ENCODE measurements around the gene FRMD1. TPM values are rescaled to one million over a fixed set of nuclear protein-coding genes. Genes with fewer than 3 reads are reported as not detected.
A peak's percentile ranks its signal among the peaks of the same experiment; 100 is the strongest.

FRMD1 gene
- total RNA-seq, 1 experiment from 2014 or later, result not detected

DNA sequence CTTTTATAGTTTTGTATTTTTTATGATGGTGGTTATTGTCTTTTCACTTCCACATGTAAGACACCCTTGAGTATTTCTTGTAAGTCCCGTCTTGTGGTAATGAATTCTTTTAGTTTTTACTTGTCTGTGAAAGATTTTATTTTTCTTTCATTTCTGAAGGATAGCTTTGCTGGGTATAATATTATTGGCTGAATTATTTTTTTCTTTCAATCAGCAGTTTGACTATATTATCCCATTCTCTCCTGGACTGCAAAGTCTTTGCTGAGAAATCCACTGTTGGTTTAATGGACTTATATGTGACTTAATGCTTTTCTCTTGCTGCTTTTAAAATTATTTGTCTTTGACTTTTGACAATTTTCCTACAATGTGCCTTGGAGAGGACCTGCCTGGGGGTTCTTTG lies 67.7 kb downstream of the FRMD1 start:
- ATAC-seq (no peak), DNase-seq (no peak)
- POLR2A ChIA-PET (ENCODE audit: unreplicated experiment), result no interaction called here
- CTCF ChIA-PET, result interaction anchor here (0.7 kb wide), 1 partner anchor 721 kb away, joined by 3 read pairs; no protein-coding TSS in a partner anchor
- TF ChIP-seq EZH2 (IDR thresholded peaks at IDR 0.05; ENCODE audit: low read length, unreplicated experiment) (no peak), EZH2phosphoT487 (IDR thresholded peaks at IDR 0.05; ENCODE audit: borderline replicate concordance, low read length) (no peak)
- TF ChIP-seq, protein P1, sequence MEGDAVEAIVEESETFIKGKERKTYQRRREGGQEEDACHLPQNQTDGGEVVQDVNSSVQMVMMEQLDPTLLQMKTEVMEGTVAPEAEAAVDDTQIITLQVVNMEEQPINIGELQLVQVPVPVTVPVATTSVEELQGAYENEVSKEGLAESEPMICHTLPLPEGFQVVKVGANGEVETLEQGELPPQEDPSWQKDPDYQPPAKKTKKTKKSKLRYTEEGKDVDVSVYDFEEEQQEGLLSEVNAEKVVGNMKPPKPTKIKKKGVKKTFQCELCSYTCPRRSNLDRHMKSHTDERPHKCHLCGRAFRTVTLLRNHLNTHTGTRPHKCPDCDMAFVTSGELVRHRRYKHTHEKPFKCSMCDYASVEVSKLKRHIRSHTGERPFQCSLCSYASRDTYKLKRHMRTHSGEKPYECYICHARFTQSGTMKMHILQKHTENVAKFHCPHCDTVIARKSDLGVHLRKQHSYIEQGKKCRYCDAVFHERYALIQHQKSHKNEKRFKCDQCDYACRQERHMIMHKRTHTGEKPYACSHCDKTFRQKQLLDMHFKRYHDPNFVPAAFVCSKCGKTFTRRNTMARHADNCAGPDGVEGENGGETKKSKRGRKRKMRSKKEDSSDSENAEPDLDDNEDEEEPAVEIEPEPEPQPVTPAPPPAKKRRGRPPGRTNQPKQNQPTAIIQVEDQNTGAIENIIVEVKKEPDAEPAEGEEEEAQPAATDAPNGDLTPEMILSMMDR (conservative IDR thresholded peaks at IDR 0.05; ENCODE audit: low read depth, low read length), result no peak
- Histone ChIP-seq H3K4me2 (ENCODE audit: low read length) (no peak overlapping the region), H3K79me2 (ENCODE audit: low read length) (no peaks in the 10 kb centered on the region), H3K4me1 (ENCODE audit: insufficient read depth, low read length) (peaks cover 13% of the 10 kb centered on the region), H3K36me3 (ENCODE audit: low read depth, low read length) (no peaks in the 10 kb centered on the region), H3K27ac (ENCODE audit: low read length) (no peak overlapping the region), H4K20me1 (ENCODE audit: low read length) (no peaks in the 10 kb centered on the region), H3K9ac (ENCODE audit: low read length) (no peak overlapping the region), H2AFZ (ENCODE audit: low read length) (no peak overlapping the region), H3F3A (ENCODE audit: low read length, unreplicated experiment) (no peaks in the 10 kb centered on the region), H3K9me2 (replicated peaks; ENCODE audit: low read length) (no peaks in the 10 kb centered on the region), H3K9me3 (ENCODE audit: low read length) (no peaks in the 10 kb centered on the region), H3K4me3 (ENCODE audit: low read length) (no peak overlapping the region), H3K27me3 (ENCODE audit: low read length) (no peaks in the 10 kb centered on the region)
- BruUV-seq (replicated peaks), result no TSS peak
- intact Hi-C loops (cut with micrococcal nuclease), result no loop called here

DNA sequence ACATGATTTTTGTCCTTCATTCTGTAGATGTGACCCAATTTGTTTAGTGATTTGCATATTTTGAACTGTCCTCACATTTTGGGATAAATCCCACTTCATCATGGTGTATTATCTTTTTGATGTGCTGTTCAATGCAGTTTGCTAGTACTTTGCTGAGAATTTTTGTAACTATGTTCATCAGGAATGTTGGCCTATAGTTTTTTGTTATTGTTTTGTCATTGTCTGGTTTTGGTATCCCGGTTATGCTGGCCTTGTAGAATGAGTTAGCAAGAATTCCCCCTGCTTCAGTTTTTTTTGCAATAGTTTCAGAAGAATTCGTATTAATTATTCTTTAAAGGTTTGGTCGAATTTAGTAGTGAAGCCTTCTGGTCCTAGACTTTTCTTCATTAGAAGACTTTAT lies 69.7 kb downstream of the FRMD1 start:
- ChIA-PET CTCF (no interaction called here), POLR2A (ENCODE audit: unreplicated experiment) (no interaction called here)
- H2AFZ ChIP-seq (ENCODE audit: low read length), result no peak overlapping the region
- intact Hi-C loops (cut with micrococcal nuclease), result no loop called here
- H3K9ac ChIP-seq (ENCODE audit: low read length), result no peak overlapping the region
- no peaks in the 10 kb centered on the region for H3K36me3 ChIP-seq (ENCODE audit: low read depth, low read length)
- H3K9me3 ChIP-seq (ENCODE audit: low read length), result no peaks in the 10 kb centered on the region
- H3K4me3 ChIP-seq (ENCODE audit: low read length), result no peak overlapping the region
- no peaks in the 10 kb centered on the region for H3F3A ChIP-seq (ENCODE audit: low read length, unreplicated experiment)
- H3K9me2 ChIP-seq (replicated peaks; ENCODE audit: low read length), result no peaks in the 10 kb centered on the region
- H3K4me2 ChIP-seq (ENCODE audit: low read length), result no peak overlapping the region
- DNase-seq (no peak), ATAC-seq (no peak)
- no TSS peak for BruUV-seq (replicated peaks)
- H3K27ac ChIP-seq (ENCODE audit: low read length), result no peak overlapping the region
- no peaks in the 10 kb centered on the region for H3K79me2 ChIP-seq (ENCODE audit: low read length)
- no peaks in the 10 kb centered on the region for H3K27me3 ChIP-seq (ENCODE audit: low read length)
- TF ChIP-seq, protein P1 (conservative IDR thresholded peaks at IDR 0.05; ENCODE audit: low read depth, low read length), result no peak
- TF ChIP-seq EZH2phosphoT487 (IDR thresholded peaks at IDR 0.05; ENCODE audit: borderline replicate concordance, low read length), result no peak
- no peak for TF ChIP-seq EZH2 (IDR thresholded peaks at IDR 0.05; ENCODE audit: low read length, unreplicated experiment)
- H3K4me1 ChIP-seq (ENCODE audit: insufficient read depth, low read length), result peaks cover 13% of the 10 kb centered on the region
- H4K20me1 ChIP-seq (ENCODE audit: low read length), result no peaks in the 10 kb centered on the region

DNA sequence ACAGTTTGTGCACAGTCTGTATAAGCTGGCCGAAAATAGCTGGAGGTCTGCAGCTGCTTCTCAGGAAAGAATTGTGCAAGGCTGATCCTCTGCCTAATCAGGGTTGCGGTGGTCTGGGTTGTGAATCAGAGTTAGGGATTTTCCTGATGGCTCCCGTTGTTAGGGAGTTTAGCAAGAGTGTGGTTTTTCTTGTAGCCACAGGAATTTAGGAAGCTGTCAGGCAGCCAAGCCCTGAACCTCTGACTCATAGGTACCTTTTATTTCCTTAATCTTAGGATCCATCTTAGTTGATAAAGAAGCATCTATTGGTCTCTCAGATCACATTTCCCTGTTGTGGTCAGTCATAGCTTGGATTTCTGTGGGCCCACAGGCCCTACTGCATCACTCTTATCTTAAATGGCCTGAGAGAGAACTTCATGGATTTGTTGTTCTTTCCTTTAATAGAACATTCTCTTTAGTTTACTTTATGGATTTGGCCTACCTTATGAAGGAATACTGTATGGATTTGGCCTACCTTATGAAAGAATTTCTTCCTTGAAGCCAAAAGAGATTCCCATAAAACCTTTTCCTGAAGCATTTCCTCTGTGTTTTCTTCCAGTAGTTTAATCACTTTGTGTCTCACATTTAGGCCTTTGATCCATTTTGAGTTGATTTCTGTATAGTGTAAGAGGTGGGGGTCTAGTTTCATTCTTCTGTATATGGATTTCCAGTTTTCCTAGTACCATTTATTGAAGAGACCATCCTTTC lies 71.2 kb downstream of the FRMD1 start:
- Histone ChIP-seq H4K20me1 (ENCODE audit: low read length) (no peaks in the 10 kb centered on the region), H3K4me2 (ENCODE audit: low read length) (peak overlapping the region; percentile 40; the same call in 1 of the 2 replicates), H3K79me2 (ENCODE audit: low read length) (no peaks in the 10 kb centered on the region), H2AFZ (ENCODE audit: low read length) (no peak overlapping the region), H3K27ac (ENCODE audit: low read length) (peak overlapping the region; percentile 74), H3K4me3 (ENCODE audit: low read length) (no peak overlapping the region), H3K36me3 (ENCODE audit: low read depth, low read length) (no peaks in the 10 kb centered on the region), H3K9ac (ENCODE audit: low read length) (no peak overlapping the region), H3K27me3 (ENCODE audit: low read length) (no peaks in the 10 kb centered on the region), H3K4me1 (ENCODE audit: insufficient read depth, low read length) (peaks cover 13% of the 10 kb centered on the region), H3K9me2 (replicated peaks; ENCODE audit: low read length) (no peaks in the 10 kb centered on the region), H3F3A (ENCODE audit: low read length, unreplicated experiment) (no peaks in the 10 kb centered on the region), H3K9me3 (ENCODE audit: low read length) (no peaks in the 10 kb centered on the region)
- BruUV-seq (replicated peaks), result no TSS peak
- ATAC-seq (peak; percentile 97), DNase-seq (peak; percentile 94)
- intact Hi-C loops (cut with micrococcal nuclease), result loop anchor here (1.0 kb wide), 1 partner anchor 17 kb away; no protein-coding TSS in a partner anchor
- POLR2A ChIA-PET (ENCODE audit: unreplicated experiment), result no interaction called here
- TF ChIP-seq EZH2 (IDR thresholded peaks at IDR 0.05; ENCODE audit: low read length, unreplicated experiment) (no peak), EZH2phosphoT487 (IDR thresholded peaks at IDR 0.05; ENCODE audit: borderline replicate concordance, low read length) (no peak)
- TF ChIP-seq, protein P1 (conservative IDR thresholded peaks at IDR 0.05; ENCODE audit: low read depth, low read length), result no peak
- CTCF ChIA-PET, result no interaction called here
